C1 segment of cervical spinal cord (tissue), 14 donors: ENCODE results near the gene BCL2L12.
"Not testable (repeated sequence)": the region's sequence is repeated elsewhere in the genome, so short reads cannot be mapped to it uniquely, and the experiment has no call there.

Experiments
- DNase-seq, 14 donors: peaks; one replicate each; lab custom pipeline; 2025; lab: John Stamatoyannopoulos, UW

The BCL2L12 gene

DNA sequence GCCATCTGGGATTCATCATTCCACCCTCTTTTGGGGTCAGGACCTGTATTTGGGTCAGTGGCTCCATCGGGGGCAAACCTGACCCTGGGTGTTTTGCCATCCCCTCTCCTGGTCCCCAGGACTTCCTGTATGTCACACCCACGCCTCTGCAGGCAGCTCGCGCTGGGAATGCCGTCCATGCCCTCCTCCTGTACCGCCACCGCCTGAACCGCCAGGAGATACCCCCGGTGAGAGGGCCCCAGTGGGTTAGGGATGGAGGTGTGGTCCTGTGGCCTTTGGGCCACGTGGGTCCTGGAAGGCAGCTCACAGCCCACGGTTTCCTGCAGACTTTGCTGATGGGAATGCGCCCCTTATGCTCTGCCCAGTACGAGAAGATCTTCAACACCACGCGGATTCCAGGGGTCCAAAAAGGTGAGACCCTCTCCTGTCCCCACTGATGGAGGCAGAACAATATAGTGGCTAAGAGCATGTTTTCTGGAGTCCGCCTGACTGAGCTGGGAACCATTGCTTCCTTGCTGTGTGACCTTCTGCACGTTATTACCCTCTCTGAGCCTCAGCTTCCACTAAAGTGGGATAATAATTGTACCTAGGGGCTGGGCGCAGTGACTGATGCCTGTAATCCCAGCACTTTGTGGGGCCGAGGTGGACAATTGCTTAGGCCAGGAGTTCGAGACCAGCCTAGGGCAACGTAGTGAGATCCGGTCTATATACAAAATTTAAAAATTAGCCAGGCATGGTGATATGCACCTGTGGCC, 39.3 kb downstream of the BCL2L12 start:
- DNase-seq: no peak

DNA sequence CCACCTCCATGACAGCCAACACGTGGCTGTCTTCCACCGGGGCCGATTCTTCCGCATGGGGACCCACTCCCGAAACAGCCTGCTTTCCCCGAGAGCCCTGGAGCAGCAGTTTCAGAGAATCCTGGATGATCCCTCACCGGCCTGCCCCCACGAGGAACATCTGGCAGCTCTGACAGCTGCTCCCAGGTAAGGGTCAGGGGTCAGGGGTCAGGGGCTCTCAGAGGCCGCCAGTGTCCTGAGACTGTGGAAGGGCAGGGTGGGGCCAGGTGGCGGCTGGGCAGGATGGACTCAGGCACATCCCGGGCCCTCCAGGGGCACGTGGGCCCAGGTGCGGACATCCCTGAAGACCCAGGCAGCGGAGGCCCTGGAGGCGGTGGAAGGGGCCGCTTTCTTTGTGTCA, 40.2 kb downstream of the BCL2L12 start:
- no peak for DNase-seq

DNA sequence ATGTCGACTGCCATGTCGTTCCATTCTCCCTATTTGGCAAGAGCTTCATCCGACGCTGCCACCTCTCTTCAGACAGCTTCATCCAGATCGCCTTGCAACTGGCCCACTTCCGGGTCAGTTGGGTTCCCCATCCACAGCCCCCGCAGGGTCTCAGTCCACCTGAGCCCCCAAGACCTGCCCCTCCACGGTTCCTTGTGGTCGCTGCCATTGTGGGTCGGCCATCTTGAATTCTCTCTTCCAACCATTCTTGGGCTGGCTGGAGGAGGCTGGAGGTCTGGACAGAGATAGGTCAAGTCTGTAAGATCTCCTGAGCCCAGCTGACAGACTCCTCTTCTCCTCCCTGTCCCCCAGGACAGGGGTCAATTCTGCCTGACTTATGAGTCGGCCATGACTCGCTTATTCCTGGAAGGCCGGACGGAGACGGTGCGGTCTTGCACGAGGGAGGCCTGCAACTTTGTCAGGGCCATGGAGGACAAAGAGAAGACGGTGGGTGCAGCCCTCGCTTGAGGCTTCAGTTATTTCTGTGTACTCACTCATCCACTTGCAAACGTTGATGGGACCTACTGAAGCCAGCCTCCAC, 44.7 kb downstream of the BCL2L12 start:
- DNase-seq: no peak

DNA sequence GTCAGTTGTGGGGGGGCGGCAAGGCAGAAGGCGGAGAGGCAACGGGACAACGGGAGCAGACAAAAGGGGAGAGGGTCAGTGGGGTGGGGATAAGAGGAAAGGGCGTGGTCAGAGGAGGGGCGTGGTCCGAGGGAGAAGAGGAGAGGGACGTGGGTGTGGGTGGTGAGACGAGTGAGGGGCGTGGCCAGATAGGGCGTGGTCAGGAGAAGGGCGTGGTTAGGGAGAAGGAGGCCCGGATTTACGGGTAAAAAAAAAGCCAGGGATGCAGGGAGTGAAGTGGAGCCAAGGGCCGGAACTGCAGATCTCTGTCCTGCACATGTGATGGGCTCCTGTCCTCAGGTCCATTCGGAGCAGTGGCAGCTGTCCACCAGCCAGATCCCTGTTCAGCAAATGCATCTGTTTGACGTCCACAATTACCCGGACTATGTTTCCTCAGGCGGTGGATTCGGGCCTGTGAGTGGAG, 46.7 kb downstream of the BCL2L12 start:
- no peak for DNase-seq

DNA sequence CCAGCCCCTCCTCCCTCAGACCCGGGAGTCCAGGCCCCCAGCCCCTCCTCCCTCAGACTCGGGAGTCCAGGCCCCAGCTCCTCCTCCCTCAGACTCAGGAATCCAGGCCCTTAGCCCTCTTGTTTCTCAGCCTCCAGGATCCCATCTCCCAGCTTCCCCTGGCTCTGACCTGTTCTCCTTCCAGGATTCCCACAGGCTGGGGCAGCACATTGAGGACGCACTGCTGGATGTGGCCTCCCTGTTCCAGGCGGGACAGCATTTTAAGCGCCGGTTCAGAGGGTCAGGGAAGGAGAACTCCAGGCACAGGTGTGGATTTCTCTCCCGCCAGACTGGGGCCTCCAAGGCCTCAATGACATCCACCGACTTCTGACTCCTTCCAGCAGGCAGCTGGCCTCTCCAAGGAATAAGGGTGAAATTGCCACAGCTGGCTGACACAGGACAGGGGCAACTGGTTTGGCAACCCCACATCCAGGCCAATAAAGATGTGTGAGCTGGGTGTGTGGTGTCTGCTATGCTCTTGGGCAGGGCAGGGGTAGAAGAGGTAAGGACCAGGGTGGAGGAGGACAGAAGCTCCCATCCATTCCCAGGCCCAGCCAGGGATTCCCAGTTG, 47.6 kb downstream of the BCL2L12 start:
- DNase-seq: no peak

DNA sequence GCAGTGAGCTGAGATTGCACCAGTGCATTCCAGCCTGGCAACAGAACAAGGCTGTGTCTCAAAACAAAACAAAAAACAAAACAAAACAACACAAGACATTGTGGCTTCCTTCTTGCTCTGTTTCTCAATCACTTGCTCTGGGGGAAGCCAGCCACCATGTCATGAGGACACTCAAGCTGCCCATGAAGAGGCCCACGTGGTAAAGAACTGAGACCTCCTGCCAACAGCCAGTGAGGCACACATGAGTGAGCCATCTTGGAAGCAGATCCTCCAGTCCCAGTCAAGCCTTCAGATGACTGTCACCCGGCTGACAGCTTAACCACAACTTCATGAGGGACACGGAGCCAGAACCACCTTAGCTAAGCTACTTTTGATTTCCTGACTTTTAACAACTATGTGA, 50.4 kb downstream of the BCL2L12 start:
- no peak for DNase-seq

DNA sequence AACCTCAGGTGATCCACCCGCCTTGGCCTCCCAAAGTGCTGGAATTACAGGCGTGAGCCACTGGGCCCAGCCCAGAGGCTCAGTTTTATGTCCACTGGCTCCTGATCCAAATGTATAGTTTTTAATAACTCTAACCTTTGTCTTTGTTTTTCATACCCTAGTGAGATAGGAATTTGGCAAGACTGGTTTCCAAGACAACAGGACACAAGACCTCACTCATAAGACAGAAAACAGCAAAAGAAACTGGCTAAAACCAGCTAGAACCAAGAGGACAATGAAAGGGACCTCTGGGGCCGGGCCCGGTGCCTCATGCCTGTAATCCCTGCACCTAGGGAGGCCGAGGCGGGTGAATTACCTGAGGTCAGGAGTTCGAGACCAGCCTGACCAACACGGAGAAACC, 52.8 kb downstream of the BCL2L12 start:
- DNase-seq: no peak

DNA sequence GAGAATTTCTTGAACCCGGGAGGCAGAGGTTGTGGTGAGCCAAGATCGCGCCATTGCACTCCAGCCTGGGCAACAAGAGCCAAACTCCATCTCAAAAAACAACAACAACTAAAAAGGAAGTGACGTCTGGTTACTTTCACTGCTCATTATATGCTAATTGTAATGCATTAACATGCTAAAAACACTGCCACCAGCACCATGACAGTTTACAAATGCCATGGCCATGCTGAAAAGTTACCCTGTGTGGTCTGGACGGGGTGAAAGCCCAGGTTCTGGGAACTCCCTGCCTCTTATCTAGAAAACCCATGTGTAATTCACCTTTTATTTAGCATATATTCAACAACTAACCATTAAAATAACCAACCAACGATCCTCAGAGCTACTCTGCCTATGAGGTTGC, 53.3 kb downstream of the BCL2L12 start:
- DNase-seq: no peak

DNA sequence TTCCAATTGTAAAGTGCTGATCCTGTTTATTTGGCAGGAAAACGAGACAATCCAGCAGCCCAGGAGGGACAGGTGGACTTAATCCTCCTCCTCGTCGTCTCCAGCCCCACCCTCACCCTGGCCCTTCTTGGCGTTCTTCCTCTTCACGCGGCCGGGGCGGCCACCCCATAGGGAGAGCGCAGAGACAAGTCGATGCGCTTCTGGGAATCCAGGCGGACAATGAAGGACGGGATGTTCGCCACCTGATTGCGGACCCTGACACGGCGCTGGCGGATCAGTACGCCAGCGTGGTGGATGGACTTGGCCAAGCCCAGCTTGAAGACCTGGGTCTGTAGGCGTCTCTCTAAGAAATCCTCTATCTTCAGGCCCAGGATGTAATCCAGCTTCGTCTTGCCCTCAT, 53.7 kb downstream of the BCL2L12 start:
- not testable (repeated sequence) for DNase-seq
